OCI-M1 (cell line): ENCODE data around the gene C18orf63.

ENCODE experiments used
- DNase-seq: peaks from one replicate; lab custom pipeline; 2025; lab: John Stamatoyannopoulos, UW

C18orf63 gene

GRCh38 chr18:74328206-74328605 lies 12.6 kb downstream of the C18orf63 start:
- DNase-seq, result no peak

- DNase-seq, result no peak
These were observed 14.1 kb downstream of the C18orf63 start for GRCh38 chr18:74329688-74330205.

GRCh38 chr18:74331404-74331803 lies 15.8 kb downstream of the C18orf63 start:
- DNase-seq, result peak; percentile 64

- DNase-seq, result no peak
These were observed 17.5 kb downstream of the C18orf63 start for GRCh38 chr18:74333091-74333490.

- no peak for DNase-seq
These were observed 18.7 kb downstream of the C18orf63 start for GRCh38 chr18:74334242-74334893.

DNA sequence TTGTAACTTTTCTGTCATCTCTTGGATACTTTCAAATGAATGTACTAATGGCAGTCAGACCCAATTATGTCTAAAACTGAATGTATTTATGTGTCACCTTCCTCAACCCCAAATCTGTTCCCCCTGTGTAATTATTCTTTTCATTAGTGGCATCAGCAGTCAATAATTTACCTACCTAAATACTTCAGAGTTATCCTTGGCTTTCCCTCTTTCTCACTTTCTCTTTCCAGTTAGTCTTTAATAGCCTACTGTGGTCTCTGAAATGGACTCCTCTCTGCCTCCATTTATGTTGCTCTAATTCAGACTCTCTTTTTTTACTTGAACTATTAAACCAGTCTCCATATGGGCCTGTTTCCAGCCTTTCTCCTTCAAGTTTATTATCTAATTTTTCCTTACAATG lies 21.0 kb downstream of the C18orf63 start:
- DNase-seq, result no peak

DNA sequence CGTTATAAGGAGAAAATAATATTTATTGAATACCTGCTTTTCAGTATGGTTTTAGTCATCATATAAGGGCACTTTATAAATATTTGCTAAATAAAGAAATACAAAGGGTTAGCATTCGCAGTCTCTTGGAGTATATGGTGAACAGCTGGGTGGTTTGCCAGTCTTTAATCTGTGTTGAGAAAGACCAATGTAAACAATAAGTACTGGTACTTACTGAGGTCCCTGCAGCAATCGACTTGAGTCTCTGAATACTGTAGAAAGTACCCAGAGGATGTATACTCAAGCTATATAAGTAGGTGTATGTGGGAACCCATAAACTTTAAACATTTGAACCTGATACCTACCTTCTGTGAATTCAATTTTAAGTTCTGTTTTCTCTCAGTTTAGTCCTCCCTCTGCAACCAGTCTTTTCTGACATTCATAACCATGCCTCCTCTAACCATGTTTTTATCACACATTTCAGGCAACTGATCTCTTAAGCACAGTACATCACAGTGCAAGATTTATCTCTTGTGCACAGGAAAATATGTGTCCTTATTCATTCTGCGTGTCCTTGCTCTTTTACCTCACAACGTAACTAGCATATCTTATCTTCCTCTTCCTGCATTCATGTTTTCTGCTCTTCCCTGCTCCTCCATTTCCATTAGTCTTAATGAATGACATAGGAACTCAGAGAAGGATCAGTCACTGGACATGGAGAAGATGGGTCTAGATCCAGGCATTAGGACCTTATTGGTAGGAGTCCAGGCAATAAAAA lies 21.7 kb downstream of the C18orf63 start:
- DNase-seq, result peak; percentile 37

- DNase-seq, result no peak
These were observed 22.3 kb downstream of the C18orf63 start for GRCh38 chr18:74337912-74338309.

DNA sequence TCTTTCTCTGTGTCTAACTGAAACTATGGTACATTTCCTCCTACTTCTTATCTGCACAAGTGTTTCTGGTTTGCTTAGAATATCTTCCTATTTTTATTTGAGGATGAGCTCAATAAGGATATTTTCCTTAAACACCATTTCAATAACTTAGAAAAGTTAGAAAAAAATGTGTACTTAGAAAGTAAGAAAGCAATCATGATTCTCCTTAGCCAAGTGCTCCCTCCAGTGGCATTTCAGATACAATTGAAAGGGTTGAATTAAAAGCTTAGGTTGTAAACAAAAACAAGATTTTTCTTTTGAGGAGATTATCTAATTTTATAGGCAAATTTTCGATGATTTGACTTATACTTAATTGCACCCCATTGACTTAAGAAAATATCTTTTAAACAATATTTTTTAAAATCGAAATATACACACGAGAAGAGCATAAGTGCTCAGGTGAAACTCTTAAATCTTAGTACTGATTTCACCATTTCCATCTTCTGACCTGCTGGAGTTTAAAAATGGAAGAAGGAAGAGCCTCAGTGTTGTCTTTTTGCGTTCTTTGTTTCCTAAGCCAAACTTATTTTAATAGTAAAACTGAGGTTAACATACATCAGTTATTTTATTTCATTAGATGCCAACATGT lies 26.9 kb downstream of the C18orf63 start:
- peak; percentile 80 for DNase-seq

DNA sequence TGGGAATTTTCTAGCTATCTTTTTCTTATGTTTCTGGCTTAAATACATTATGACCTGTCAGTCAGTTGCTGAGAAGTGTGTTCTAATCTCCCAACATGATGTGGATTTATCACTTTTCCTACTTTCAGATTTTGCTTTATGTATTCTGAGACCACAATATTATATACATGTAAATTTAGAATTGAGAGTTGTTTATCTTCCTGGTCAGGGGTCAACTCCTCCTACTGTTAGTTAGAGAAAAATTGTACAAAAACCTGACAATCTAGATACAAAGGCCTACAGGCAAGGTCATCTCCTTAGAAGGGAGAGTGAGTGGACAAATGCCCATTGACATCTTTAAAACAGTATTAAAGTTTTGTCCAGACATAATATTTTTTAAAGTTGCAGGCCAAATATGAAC lies 30.6 kb downstream of the C18orf63 start:
- DNase-seq, result no peak

- DNase-seq, result no peak
These were observed 32.9 kb downstream of the C18orf63 start for GRCh38 chr18:74348581-74348980.

- DNase-seq, result peak; percentile 38
These were observed 35.7 kb downstream of the C18orf63 start for GRCh38 chr18:74351354-74351753.

DNA sequence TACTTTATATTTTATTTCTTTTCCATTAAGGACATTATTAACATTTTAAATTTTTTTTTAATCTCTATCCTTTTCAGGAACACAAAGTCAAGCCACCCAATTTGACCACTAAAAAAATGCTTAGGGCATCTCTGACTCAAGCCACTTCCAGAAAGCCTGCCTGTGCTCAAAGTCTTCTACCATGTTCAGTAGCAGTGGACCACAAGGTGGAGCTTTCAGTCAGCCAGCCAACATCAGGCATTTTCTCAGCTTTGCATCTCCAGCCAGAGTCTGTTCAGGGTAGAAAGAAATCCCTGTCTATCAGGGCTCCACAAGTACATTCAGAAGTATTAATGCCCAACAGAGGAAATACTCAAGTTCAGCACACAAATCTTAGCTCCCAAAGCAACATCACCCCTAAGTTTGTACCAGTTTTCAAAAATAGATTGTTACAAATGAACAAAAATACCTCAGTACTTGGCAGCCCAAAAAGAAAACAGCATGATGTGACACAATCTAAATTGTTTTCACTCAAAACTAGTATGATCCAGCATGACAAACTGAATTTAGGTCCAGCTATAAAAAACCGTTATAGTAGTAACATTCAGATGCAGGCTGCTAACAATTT lies 37.6 kb downstream of the C18orf63 start:
- peak; percentile 69 for DNase-seq

- peak; percentile 20 for DNase-seq
These were observed 41.3 kb downstream of the C18orf63 start for GRCh38 chr18:74356959-74357358.

- no peak for DNase-seq
These were observed 45.4 kb downstream of the C18orf63 start for GRCh38 chr18:74360852-74361655.

DNA sequence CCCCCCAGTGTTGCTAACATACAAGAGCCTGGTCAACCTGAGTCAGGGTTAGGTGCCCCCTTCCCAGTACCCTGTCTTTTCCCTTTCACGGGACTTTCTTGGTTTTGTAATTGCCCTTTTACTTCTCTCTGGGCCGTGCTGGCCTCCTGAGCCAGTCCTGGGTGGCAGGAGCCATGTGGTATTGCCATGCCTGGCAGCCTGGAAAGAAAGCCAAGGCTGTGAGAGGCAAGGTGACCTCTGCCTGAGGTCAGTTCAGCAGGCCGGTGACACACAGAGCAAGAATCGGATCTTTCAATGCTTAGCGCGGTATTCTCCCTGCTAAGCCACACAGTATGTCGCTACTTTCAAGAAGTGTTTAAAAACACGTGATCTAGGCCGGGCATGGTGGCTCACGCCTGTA lies 52.3 kb downstream of the C18orf63 start:
- DNase-seq, result no peak

GRCh38 chr18:74368901-74369705 lies 53.5 kb downstream of the C18orf63 start:
- no peak for DNase-seq

DNA sequence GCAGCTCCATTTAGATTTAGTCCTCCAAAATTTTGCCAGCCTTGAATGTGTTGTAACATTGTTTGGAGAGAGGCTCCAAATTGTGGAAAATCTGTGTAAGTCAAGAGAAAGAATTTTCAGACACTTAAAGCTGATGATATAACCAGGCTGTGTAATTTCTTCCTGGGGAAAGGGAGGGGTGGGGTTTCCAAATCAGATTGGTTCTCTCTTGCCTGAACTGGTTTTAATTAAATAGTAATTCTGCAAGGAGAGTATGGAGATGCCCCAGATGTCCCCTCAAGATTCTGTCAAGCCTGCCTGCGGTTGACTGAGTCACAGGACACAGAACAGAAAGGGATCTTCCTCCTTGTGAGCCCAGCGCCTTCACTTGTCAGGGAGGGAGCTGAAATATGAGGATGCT lies 54.5 kb downstream of the C18orf63 start:
- DNase-seq, result peak; percentile 10

DNA sequence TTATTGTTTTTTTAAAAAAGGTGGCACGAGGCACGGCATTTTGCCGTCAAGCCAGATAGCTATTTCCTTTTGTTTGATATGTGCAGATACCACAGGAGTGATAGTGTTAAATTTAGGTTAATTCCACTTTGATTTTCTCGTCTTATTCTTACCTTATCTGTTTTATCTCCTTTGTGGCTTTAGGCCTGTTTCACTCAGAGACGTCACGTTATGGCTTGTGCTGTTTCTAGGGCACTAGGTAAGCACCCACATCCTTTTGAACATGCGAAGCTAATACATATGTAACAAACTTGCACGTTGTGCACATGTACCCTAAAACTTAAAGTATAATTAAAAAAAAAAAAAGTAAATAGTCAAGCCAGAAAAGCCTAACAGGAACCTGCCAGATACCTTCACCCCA lies 57.8 kb downstream of the C18orf63 start:
- DNase-seq, result no peak

DNA sequence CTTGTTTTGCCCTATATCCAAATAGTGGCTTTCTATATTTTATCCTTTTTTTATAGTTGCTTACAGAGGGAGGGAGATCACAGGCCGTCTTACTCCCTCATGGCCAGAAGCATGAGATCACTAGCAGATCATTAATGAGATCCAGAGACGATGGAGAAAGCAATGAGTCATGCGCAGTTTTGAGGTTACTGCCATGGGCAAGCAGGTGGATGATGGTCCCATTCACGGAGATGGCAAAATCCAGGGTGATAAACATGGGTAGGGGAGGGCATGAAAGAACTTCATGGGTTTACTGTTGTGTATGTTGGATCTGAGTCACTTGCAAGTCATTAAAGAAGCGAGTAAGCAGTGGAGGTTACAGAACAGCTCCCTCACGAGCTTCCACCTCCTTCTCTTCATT lies 60.4 kb downstream of the C18orf63 start:
- no peak for DNase-seq

DNA sequence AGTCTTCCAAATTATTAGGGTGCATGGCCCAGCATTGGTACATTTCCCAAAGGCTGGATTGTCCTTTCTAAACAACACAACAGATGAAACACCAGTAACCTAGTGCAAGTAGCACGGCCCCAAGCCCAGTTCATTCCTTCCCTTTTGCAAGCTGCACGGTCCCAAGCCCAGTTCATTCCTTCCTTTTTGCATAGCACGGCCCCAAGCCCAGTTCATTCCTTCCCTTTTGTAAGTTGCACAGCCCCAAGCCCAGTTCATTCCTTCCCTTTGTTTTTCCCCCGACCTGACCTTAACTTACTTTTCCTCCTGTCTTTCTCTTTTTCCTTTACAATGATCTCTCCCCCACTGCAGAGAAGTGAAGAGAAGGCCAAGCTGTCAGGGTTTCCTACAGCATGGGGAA lies 60.9 kb downstream of the C18orf63 start:
- no peak for DNase-seq
